Fibroblast of lung (primary cell): Measurements from ENCODE around the gene NCOA1. TPM values are rescaled to one million over a fixed set of nuclear protein-coding genes. Genes with fewer than 3 reads are reported as not detected.
A peak's percentile ranks its signal among the peaks of the same experiment; 100 is the strongest.
"Not testable (repeated sequence)": the region's sequence is repeated elsewhere in the genome, so short reads cannot be mapped to it uniquely, and the experiment has no call there.

Source experiments
- DNase-seq, 2 donors: peaks; one replicate each; pipeline versions ENCODE4 v3.0.0 to v3.0.0-alpha.2; 2010; ENCODE audit warnings: low read depth in 2 of 2
- H2AFZ ChIP-seq: 2 replicates; pipeline ENCODE4 v1.5.1; 2012; ENCODE audit warnings: low read length, control low read depth, inconsistent platforms
- H3K27ac ChIP-seq: 2 replicates; pipeline ENCODE4 v1.5.1; 2011; ENCODE audit warnings: low read length, control low read depth; ENCODE audit not compliant: insufficient read depth
- H3K27me3 ChIP-seq: 2 replicates; pipeline ENCODE4 v1.5.1; 2011; ENCODE audit warnings: mild to moderate bottlenecking, low read length; ENCODE audit not compliant: control insufficient read depth, insufficient read depth
- H3K36me3 ChIP-seq: 2 replicates; pipeline ENCODE4 v1.5.1; 2011; ENCODE audit warnings: low read length; ENCODE audit not compliant: control insufficient read depth, insufficient read depth
- H3K4me1 ChIP-seq: 2 replicates; pipeline ENCODE4 v1.5.1; 2011; ENCODE audit warnings: low read length; ENCODE audit not compliant: control insufficient read depth, insufficient read depth; ENCODE audit errors: extremely low read depth
- H3K4me2 ChIP-seq: 2 replicates; pipeline ENCODE4 v1.5.1; 2011; ENCODE audit warnings: low read length, control low read depth; ENCODE audit not compliant: insufficient read depth; ENCODE audit errors: extremely low read depth
- H3K4me3 ChIP-seq, 4 experiments: fragments of 200-600 bp in 1 of 4; sonication (generic) in 1 of 4; replicated peaks in 1 of 4; 2 replicates each; pipeline ENCODE4 v1.5.1; 2011 to 2016; ENCODE audit warnings: low read length in 4 of 4, low read depth in 3 of 4, mild to moderate bottlenecking in 3 of 4, control low read depth in 2 of 4, inconsistent platforms in 1 of 4, mixed read lengths in 1 of 4; ENCODE audit not compliant: insufficient read depth in 1 of 4; ENCODE audit errors: control extremely low read depth in 1 of 4
- H3K79me2 ChIP-seq: 2 replicates; pipeline ENCODE4 v1.5.1; 2012; ENCODE audit warnings: mild to moderate bottlenecking, low read length, inconsistent platforms; ENCODE audit not compliant: control insufficient read depth, insufficient read depth
- H3K9ac ChIP-seq: 2 replicates; pipeline ENCODE4 v1.5.1; 2011; ENCODE audit warnings: mild to moderate bottlenecking, low read length, control low read depth; ENCODE audit not compliant: insufficient read depth
- H3K9me3 ChIP-seq: 2 replicates; pipeline ENCODE4 v1.5.1; 2012; ENCODE audit warnings: low read depth, low read length; ENCODE audit not compliant: control insufficient read depth, insufficient read depth
- H4K20me1 ChIP-seq: 2 replicates; pipeline ENCODE4 v1.5.1; 2011; ENCODE audit warnings: low read length; ENCODE audit not compliant: control insufficient read depth, insufficient read depth; ENCODE audit errors: extremely low read depth
- EZH2 ChIP-seq: IDR thresholded peaks from 2 replicates; pipeline ENCODE4 v1.5.1; 2012; ENCODE audit warnings: low read length, control low read depth, mild to moderate bottlenecking; ENCODE audit errors: missing control alignments
- polyA plus RNA-seq, 2 donors: library from polyadenylated mRNA; depleted of rRNA in 1 of 2; stranded (reverse) in 1 of 2; unstranded in 1 of 2; fragments of >200 nt; gene quantifications; 2 replicates each; pipeline ENCODE4 v1.2.1, GENCODE V29; 2011 to 2012; ENCODE audit warnings: missing spikeins in 1 of 2
- total RNA-seq: library from RNA; depleted of rRNA; stranded (reverse); fragments of >200 nt; gene quantifications from 2 replicates; pipeline ENCODE4 v1.2.1, GENCODE V29; 2014
- TF ChIP-seq, protein P1 (sequence below), 2 donors: IDR thresholded peaks in 1 of 2; conservative IDR thresholded peaks in 1 of 2; 1 replicate in 1 of 2; 2 replicates in 1 of 2; pipeline ENCODE4 v1.5.1; 2011 to 2012; ENCODE audit warnings: low read length in 2 of 2, control low read depth in 1 of 2, inconsistent platforms in 1 of 2, low read depth in 1 of 2, mild to moderate bottlenecking in 1 of 2

Gene NCOA1
- total and polyA plus RNA-seq, 2 donors (not counting 1 experiment from before 2014, with no cell fraction given) = 15.5 to 19.8 TPM

DNA sequence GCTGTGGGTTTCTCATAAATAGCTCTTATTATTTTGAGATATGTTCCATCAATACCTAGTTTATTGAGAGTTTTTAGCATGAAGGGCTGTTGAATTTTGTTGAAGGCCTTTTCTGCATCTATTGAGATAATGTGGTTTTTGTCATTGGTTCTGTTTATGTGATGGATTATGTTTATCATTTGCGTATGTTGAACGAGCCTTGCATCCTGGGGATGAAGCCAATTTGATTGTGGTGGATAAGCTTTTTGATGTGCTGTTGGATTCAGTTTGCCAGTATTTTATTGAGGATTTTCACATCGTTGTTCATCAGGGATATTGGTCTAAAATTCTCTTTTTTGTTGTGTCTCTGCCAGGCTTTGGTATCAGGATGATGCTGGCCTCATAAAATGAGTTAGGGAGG, 42.5 kb downstream of the NCOA1 start:
- H3K27ac ChIP-seq, H3K4me3 ChIP-seq, H3K4me1 ChIP-seq, H4K20me1 ChIP-seq, H3K27me3 ChIP-seq, H3K79me2 ChIP-seq, H3K9me3 ChIP-seq, H3K4me2 ChIP-seq, H3K36me3 ChIP-seq, H2AFZ ChIP-seq, H3K9ac ChIP-seq: not testable (repeated sequence)
- DNase-seq = peak in 1 of 2 donors; percentile 14

GRCh38 chr2:24538720-24539119, 47.7 kb downstream of the NCOA1 start:
- Histone ChIP-seq H3K9me3 (no peaks in the 10 kb centered on the region), H3K27ac (no peak overlapping the region), H2AFZ (no peak overlapping the region), H3K4me2 (no peak overlapping the region), H3K79me2 (no peaks in the 10 kb centered on the region), H3K4me3 (no peak overlapping the region), H3K27me3 (no peaks in the 10 kb centered on the region), H4K20me1 (no peaks in the 10 kb centered on the region), H3K36me3 (no peaks in the 10 kb centered on the region), H3K9ac (no peak overlapping the region), H3K4me1 (no peaks in the 10 kb centered on the region)
- TF ChIP-seq, protein P1, sequence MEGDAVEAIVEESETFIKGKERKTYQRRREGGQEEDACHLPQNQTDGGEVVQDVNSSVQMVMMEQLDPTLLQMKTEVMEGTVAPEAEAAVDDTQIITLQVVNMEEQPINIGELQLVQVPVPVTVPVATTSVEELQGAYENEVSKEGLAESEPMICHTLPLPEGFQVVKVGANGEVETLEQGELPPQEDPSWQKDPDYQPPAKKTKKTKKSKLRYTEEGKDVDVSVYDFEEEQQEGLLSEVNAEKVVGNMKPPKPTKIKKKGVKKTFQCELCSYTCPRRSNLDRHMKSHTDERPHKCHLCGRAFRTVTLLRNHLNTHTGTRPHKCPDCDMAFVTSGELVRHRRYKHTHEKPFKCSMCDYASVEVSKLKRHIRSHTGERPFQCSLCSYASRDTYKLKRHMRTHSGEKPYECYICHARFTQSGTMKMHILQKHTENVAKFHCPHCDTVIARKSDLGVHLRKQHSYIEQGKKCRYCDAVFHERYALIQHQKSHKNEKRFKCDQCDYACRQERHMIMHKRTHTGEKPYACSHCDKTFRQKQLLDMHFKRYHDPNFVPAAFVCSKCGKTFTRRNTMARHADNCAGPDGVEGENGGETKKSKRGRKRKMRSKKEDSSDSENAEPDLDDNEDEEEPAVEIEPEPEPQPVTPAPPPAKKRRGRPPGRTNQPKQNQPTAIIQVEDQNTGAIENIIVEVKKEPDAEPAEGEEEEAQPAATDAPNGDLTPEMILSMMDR (conservative IDR thresholded peaks at IDR 0.05 in 1 of 2, IDR thresholded peaks at IDR 0.05 in 1 of 2; ENCODE audit: low read depth in 1 of 2, low read length in 2 of 2) = no peak
- TF ChIP-seq EZH2 = no peak
- no peak for DNase-seq

- Histone ChIP-seq H3K4me2 (no peak overlapping the region), H3K27ac (no peak overlapping the region), H3K9ac (no peak overlapping the region), H3K4me3 (no peak overlapping the region), H3K27me3 (no peaks in the 10 kb centered on the region), H3K4me1 (no peaks in the 10 kb centered on the region), H4K20me1 (no peaks in the 10 kb centered on the region), H3K36me3 (no peaks in the 10 kb centered on the region), H2AFZ (no peak overlapping the region), H3K79me2 (no peaks in the 10 kb centered on the region), H3K9me3 (no peaks in the 10 kb centered on the region)
- TF ChIP-seq, protein P1 (conservative IDR thresholded peaks at IDR 0.05 in 1 of 2, IDR thresholded peaks at IDR 0.05 in 1 of 2; ENCODE audit: low read depth in 1 of 2, low read length in 2 of 2) = no peak
- no peak for TF ChIP-seq EZH2
- DNase-seq = no peak
Measured at GRCh38 chr2:24539258-24539657, 48.2 kb downstream of the NCOA1 start.
